Hippocampal formation (tissue), 2 donors: ENCODE results near the gene CD47.

Experiments used
- DNase-seq, 2 donors: peaks; one replicate each; lab custom pipeline; 2025; lab: John Stamatoyannopoulos, UW

Gene CD47

GRCh38 chr3:108013141-108014055 lies 77.4 kb downstream of the CD47 start:
- DNase-seq, result no peak

DNA sequence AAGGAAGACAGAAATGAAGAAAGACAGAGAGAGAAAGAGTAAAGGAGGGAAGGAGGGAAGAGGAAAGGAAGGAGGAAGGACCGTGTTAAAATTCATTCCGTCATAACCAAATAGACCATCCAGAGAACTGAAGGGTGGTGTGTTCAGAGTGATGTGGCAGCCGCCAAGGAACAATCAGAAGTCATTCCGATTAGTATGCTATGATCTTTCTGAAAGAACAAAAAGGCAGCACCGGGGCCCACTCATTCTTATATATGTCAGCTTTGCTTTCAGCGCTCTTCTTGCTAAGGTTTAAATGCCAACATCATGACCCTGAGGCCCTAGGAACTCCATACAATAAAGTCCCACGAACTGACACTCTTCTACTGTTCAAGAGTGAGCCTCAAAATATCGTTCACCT lies 78.5 kb downstream of the CD47 start:
- no peak for DNase-seq

DNA sequence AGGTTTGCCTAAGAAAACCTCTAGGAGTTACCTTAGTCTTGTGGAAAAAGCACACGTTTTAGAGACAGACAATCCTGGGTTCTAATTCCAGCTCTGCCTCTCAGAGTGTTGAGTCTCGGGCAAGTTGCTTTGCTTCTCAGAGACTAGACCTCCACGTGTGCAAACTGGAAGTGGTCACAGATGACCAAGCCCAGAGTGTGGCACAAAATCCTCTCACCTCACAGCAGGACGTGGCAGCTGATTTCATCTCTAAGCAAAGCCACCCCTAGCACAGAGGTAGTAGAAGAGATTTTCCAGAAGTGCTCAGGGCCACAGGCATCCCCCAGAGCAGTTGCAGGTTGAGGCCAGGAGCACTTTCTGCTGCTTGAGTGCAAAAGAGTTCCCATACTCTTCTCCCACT lies 79.2 kb downstream of the CD47 start:
- DNase-seq, result no peak

GRCh38 chr3:108008931-108009639 lies 81.7 kb downstream of the CD47 start:
- DNase-seq, result no peak

GRCh38 chr3:108008106-108008505 lies 82.7 kb downstream of the CD47 start:
- DNase-seq, result no peak

- peak in 1 of 2 donors; percentile 52 for DNase-seq
Measured at GRCh38 chr3:108006881-108007331, 83.9 kb downstream of the CD47 start.

DNA sequence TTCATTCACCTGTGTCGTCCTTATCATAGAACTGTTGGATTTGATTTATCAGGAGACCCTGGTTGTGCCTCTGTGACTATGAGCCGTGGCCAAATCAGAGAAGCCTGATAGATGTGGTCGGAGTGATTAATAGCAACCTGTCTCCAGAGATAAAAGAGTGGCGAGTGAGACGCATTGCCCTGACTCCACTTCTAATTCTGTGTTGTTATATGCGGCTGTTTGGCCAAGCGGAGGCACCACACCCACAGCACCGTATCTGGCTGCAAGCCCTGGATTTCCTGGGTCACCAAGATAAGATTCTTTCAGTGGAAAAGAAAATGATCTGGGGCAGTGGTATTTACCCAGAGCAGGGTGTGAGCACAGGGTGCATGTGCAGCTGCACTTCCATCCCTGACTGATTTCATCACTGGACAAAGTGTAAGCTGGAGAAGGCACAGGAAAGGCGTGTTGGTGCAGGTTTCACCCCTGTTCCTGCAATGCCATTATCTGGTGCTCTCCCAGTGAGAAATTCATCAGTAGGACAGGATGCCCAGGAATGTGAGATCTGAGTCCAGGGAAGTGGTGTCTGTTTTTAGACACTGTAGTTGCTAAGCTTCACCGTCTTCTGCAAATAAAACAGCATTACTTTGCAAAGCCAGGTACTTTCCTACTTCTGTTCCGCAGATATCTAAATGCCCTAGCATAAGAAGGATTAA lies 84.6 kb downstream of the CD47 start:
- no peak for DNase-seq

GRCh38 chr3:108004647-108005046 lies 86.2 kb downstream of the CD47 start:
- no peak for DNase-seq

GRCh38 chr3:108001457-108001856 lies 89.4 kb downstream of the CD47 start:
- DNase-seq, result no peak

GRCh38 chr3:107999215-107999775 lies 91.5 kb downstream of the CD47 start:
- DNase-seq, result no peak

DNA sequence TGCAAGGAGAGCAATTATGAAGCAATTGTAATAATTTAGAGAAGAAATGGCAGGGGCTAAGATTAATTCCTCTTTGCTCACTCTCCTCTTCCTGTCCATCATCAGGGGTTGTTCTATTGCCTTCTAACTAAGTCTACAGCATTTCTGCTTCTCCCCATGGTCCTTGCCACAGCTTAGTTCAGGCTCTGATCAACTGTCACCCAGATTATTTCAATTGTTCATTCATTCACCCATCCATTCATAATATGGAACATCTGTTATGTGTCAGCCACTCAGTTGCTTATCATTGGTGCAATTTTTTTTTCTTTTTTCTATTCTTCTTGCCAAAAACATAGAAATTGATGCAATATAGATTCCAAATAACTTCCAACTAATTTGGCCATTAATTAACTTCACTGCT lies 93.2 kb downstream of the CD47 start:
- no peak for DNase-seq

DNA sequence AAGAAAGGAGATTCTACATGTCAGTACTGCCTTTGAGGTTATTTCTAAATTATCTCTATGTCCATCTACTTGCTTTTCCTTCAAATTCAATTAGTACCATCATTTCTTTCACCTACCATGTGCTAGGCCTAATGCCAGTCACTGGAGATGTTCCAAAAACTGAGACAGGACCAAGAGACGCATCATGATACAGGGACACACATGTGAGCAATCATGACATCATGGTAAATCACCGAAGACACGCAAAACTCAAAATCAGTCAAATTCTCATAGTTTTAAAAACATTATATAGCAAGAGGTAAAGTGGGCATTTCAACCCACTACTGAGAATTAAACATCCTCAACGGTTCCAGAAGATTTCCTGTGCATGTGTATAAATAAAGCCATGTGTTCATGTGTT lies 95.0 kb downstream of the CD47 start:
- DNase-seq, result no peak

DNA sequence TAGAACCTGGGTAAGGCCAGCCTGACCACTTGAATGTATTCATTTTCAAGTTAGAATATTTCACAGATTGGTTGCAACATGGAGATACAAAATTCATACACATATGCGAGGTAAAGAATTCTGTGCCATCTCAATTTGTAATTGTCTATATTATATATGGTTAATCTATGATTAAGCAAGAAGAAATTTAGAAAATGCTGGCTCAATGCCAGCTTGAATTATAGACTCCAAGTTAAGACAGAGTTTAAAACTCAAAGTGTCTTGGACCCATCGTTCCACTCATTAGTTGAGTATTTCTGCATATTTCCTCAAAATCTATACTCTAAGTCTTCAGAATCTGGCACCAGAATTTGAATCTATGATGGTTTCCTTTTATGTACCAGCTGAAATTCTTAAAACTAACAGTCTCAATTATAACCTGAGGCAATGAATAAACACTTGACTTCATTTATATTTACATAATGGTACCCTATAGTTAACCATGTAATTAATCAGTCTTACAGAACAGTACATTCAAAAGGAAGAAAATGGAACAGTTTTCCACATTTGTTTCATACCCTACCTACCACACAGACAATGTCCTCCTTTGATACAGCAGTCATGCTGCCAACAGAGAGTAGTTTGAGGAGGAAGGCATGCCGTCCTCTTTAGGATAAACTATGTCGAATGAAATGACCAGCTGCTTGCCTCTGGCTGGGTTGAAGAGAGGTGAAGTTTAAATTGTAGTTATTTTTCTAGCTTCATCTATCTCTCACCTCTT lies 95.7 kb downstream of the CD47 start:
- DNase-seq, result no peak

GRCh38 chr3:107994181-107994580 lies 96.7 kb downstream of the CD47 start:
- no peak for DNase-seq

- no peak for DNase-seq
Measured at GRCh38 chr3:107993771-107994170, 97.1 kb downstream of the CD47 start.
